Activated CD4-positive, alpha-beta T cell treated with anti-CD3 and anti-CD28 coated beads for 1 hour (primary cell): ENCODE results near the gene FBXO11.

Source experiments
- DNase-seq: peaks from one replicate; pipeline ENCODE4 v3.0.0-alpha.2; 2020

Gene FBXO11

GRCh38 chr2:47849368-47849767, 56.9 kb downstream of the FBXO11 start:
- DNase-seq: no peak

- no peak for DNase-seq
Observed at GRCh38 chr2:47844162-47844561, 62.1 kb downstream of the FBXO11 start.

- no peak for DNase-seq
Observed at GRCh38 chr2:47843407-47843806, 62.9 kb downstream of the FBXO11 start.

GRCh38 chr2:47842846-47843245, 63.5 kb downstream of the FBXO11 start:
- DNase-seq: no peak

GRCh38 chr2:47838686-47839085, 67.6 kb downstream of the FBXO11 start:
- DNase-seq: no peak

GRCh38 chr2:47838249-47838648, 68.0 kb downstream of the FBXO11 start:
- no peak for DNase-seq

GRCh38 chr2:47833516-47833968, 72.8 kb downstream of the FBXO11 start:
- no peak for DNase-seq

GRCh38 chr2:47822518-47822917, 83.8 kb downstream of the FBXO11 start:
- no peak for DNase-seq

- DNase-seq: no peak
Observed at GRCh38 chr2:47819834-47820233, 86.5 kb downstream of the FBXO11 start.

- no peak for DNase-seq
Observed at GRCh38 chr2:47818777-47819176, 87.5 kb downstream of the FBXO11 start.

- DNase-seq: no peak
Observed at GRCh38 chr2:47815764-47816163, 90.5 kb downstream of the FBXO11 start.

- no peak for DNase-seq
Observed at GRCh38 chr2:47811668-47812067, 94.6 kb downstream of the FBXO11 start.

GRCh38 chr2:47810850-47811249, 95.4 kb downstream of the FBXO11 start:
- no peak for DNase-seq

- no peak for DNase-seq
Observed at GRCh38 chr2:47809903-47810302, 96.4 kb downstream of the FBXO11 start.

- no peak for DNase-seq
Observed at GRCh38 chr2:47808614-47809013, 97.7 kb downstream of the FBXO11 start.

- no peak for DNase-seq
Observed at GRCh38 chr2:47805850-47806249, 100.4 kb downstream of the FBXO11 start.

- DNase-seq: no peak
Observed at GRCh38 chr2:47803770-47804169, 102.5 kb downstream of the FBXO11 start.

- DNase-seq: no peak
Observed at GRCh38 chr2:47803363-47803762, 102.9 kb downstream of the FBXO11 start.

- DNase-seq: no peak
Observed at GRCh38 chr2:47801118-47801517, 105.2 kb downstream of the FBXO11 start.

- no peak for DNase-seq
Observed at GRCh38 chr2:47799031-47799609, 107.2 kb downstream of the FBXO11 start.

- no peak for DNase-seq
Observed at GRCh38 chr2:47798631-47799030, 107.7 kb downstream of the FBXO11 start.

- no peak for DNase-seq
Observed at GRCh38 chr2:47796090-47796697, 110.1 kb downstream of the FBXO11 start.

GRCh38 chr2:47785986-47786385, 120.3 kb downstream of the FBXO11 start:
- DNase-seq: no peak

- no peak for DNase-seq
Observed at GRCh38 chr2:47784352-47784851, 121.9 kb downstream of the FBXO11 start.
